ENCODE results near the gene ANKRD44.

- TF ChIP-seq CTCF (IDR thresholded peaks at IDR 0.05): no peak
- TF ChIP-seq EP300 (IDR thresholded peaks at IDR 0.05): no peak
Observed at GRCh38 chr2:197097578-197098366, 212.8 kb downstream of the ANKRD44 start.

All from gastroesophageal sphincter (tissue), 3 donors.